SK-N-MC (cell line): ENCODE results near the gene NMB.

Experiments used
- EZH2 ChIP-seq: fragments of 200-600 bp; sonication (generic); IDR thresholded peaks from one replicate; pipeline ENCODE4 v1.6.1; 2017; ENCODE audit warnings: antibody characterized with exemption
- FOXP2 ChIP-seq: optimal IDR thresholded peaks from 2 replicates; pipeline ENCODE3; 2011; ENCODE audit warnings: mild to moderate bottlenecking, moderate library complexity; ENCODE audit not compliant: insufficient read depth; ENCODE audit errors: extremely low read length, control extremely low read depth
- POLR2AphosphoS5 ChIP-seq: IDR thresholded peaks from 2 replicates; pipeline ENCODE4 v1.6.1; 2012; ENCODE audit warnings: mild to moderate bottlenecking, low read depth, low read length, borderline replicate concordance

DNA sequence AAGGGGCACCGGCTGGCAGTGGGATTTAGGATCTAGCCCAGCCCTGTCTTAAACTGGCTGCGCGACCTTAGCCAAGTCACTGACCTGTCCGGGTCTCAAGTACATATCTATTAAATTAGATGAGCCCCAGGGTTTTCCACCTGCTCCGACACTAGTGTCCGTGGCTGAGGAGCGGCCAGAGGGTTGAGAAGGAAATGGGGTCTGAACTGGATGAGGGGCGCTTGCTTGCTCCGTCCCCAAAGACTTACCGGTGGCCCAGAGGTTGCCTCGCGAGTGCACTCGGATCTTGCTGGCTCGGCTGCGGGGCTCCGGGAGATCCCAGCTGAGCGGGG, 285 bp downstream of the NMB start:
- no peak for TF ChIP-seq FOXP2
- no peak for TF ChIP-seq EZH2
- TF ChIP-seq POLR2AphosphoS5: no peak
